HCT116 (cell line): ENCODE results near the gene LGR6.

Experiments
- ZFX ChIP-seq: fragments of 450-650 bp; IDR thresholded peaks from 2 replicates; pipeline ENCODE4 v1.6.1; 2017
- TF ChIP-seq, protein P1 (sequence below): IDR thresholded peaks from 2 replicates; pipeline ENCODE4 v1.6.1; 2012

DNA sequence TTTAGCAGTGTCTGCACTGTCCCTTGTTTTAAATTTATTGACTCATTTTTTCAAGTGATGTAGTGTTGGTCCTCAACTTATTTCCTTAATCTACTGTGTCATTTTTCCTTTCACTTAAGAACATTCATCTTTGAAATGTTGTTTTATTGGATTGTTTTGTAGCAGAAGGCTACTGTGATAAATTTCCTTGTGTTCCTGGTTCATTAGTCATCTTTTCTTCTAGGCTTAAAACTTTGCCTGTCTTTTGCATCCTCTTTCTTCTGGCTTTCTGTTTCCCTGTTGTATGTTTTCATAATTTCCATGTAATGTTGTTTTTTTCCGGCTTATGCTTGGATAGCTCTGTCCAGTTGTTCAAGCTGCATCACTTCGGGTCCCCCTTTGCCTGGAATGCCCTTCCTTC lies 86.2 kb downstream of the LGR6 start:
- TF ChIP-seq ZFX, result no peak
- TF ChIP-seq, protein P1, sequence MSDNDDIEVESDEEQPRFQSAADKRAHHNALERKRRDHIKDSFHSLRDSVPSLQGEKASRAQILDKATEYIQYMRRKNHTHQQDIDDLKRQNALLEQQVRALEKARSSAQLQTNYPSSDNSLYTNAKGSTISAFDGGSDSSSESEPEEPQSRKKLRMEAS, result no peak
